Keratinocyte (primary cell): ENCODE measurements around the gene CHRNB4. TPM values are rescaled to one million over a fixed set of nuclear protein-coding genes. Genes with fewer than 3 reads are reported as not detected.

Source experiments
- DNase-seq: peaks from one replicate; pipeline ENCODE4 v3.0.0-alpha.2; 2011; ENCODE audit warnings: low read depth, missing footprints, low spot score
- FAIRE-seq: peaks from 2 replicates; lab custom pipeline; 2011; peaks lifted over from hg19 to GRCh38; lab: Jason Lieb, UNC
- H2AFZ ChIP-seq: 2 replicates; pipeline ENCODE4 v1.6.0; 2012; ENCODE audit warnings: low read length, control low read depth, inconsistent platforms; ENCODE audit not compliant: control insufficient read depth
- H3K27ac ChIP-seq: 2 replicates; pipeline ENCODE4 v1.5.1; 2011; ENCODE audit warnings: low read length; ENCODE audit not compliant: control insufficient read depth, insufficient read depth
- H3K27me3 ChIP-seq: 3 replicates; pipeline ENCODE4 v1.6.0; 2011; ENCODE audit warnings: low read length; ENCODE audit not compliant: control insufficient read depth, insufficient read depth; ENCODE audit errors: extremely low read depth
- H3K36me3 ChIP-seq, 2 experiments: 2 replicates in 1 of 2; 3 replicates in 1 of 2; pipeline ENCODE4 v1.5.1; 2011; ENCODE audit warnings: low read length in 2 of 2, mild to moderate bottlenecking in 1 of 2; ENCODE audit not compliant: control insufficient read depth in 2 of 2, insufficient read depth in 2 of 2; ENCODE audit errors: extremely low read depth in 1 of 2
- H3K4me1 ChIP-seq: 3 replicates; pipeline ENCODE4 v1.5.1; 2011; ENCODE audit warnings: low read length; ENCODE audit not compliant: control insufficient read depth, insufficient read depth; ENCODE audit errors: extremely low read depth
- H3K4me2 ChIP-seq: 3 replicates; pipeline ENCODE4 v1.6.0; 2011; ENCODE audit warnings: low read depth, low read length; ENCODE audit not compliant: control insufficient read depth, insufficient read depth; ENCODE audit errors: extremely low read depth
- H3K4me3 ChIP-seq, 3 experiments: fragments of 200-600 bp in 1 of 3; sonication (generic) in 1 of 3; 2 replicates in 2 of 3; 3 replicates in 1 of 3; pipeline ENCODE4 v1.5.1; 2011 to 2016; ENCODE audit warnings: low read length in 3 of 3, mild to moderate bottlenecking in 3 of 3, control low read depth in 2 of 3, inconsistent platforms in 1 of 3, low read depth in 1 of 3, mixed read lengths in 1 of 3, mixed run types in 1 of 3, moderate library complexity in 1 of 3; ENCODE audit not compliant: control insufficient read depth in 2 of 3, insufficient read depth in 2 of 3; ENCODE audit errors: extremely low read depth in 1 of 3
- H3K79me2 ChIP-seq: 2 replicates; pipeline ENCODE4 v1.6.0; 2012; ENCODE audit warnings: low read length; ENCODE audit not compliant: control insufficient read depth, insufficient read depth
- H3K9ac ChIP-seq: 3 replicates; pipeline ENCODE4 v1.6.0; 2011; ENCODE audit warnings: low read length; ENCODE audit not compliant: control insufficient read depth, insufficient read depth; ENCODE audit errors: extremely low read depth
- H3K9me1 ChIP-seq: 3 replicates; pipeline ENCODE4 v1.6.0; 2011; ENCODE audit warnings: low read length; ENCODE audit not compliant: control insufficient read depth, insufficient read depth; ENCODE audit errors: extremely low read depth
- H3K9me3 ChIP-seq: 2 replicates; pipeline ENCODE4 v1.5.1; 2012; ENCODE audit warnings: low read depth, low read length; ENCODE audit not compliant: control insufficient read depth
- H4K20me1 ChIP-seq: 3 replicates; pipeline ENCODE4 v1.6.0; 2011; ENCODE audit warnings: low read length; ENCODE audit not compliant: control insufficient read depth, insufficient read depth; ENCODE audit errors: extremely low read depth
- CTCF ChIP-seq, 3 experiments: IDR thresholded peaks in 1 of 3; conservative IDR thresholded peaks in 1 of 3; optimal IDR thresholded peaks in 1 of 3; 2 replicates in 2 of 3; 3 replicates in 1 of 3; pipeline versions ENCODE3 to v1.5.1; 2011; ENCODE audit warnings: low read length in 3 of 3, mild to moderate bottlenecking in 3 of 3, moderate library complexity in 2 of 3, control low read depth in 1 of 3, inconsistent platforms in 1 of 3; ENCODE audit not compliant: insufficient read depth in 2 of 3; ENCODE audit errors: extremely low read depth in 1 of 3
- EZH2 ChIP-seq: IDR thresholded peaks from one replicate; pipeline ENCODE4 v1.6.1; 2012; ENCODE audit warnings: inconsistent platforms, mild to moderate bottlenecking, low read length, moderate library complexity
- dilution Hi-C: fragments of 300-500 bp; cut with MboI; formaldehyde crosslinking; loops from one replicate; pipeline ENCODE4 v1.7.0; 2020; ENCODE audit warnings: low sequenced_read_pairs; ENCODE audit not compliant: extremely low pct_ligation_motif_present
- polyA plus RNA-seq, 5 experiments: library from polyadenylated mRNA; depleted of rRNA in 3 of 5; stranded (reverse) in 3 of 5; stranded (forward) in 1 of 5; unstranded in 1 of 5; fragments of >200 nt; gene quantifications; 1 replicate in 1 of 5; 2 replicates in 3 of 5; 3 replicates in 1 of 5; pipeline versions ENCODE4 v1.2.1 to v1.2.3, GENCODE V29; 2011 to 2012; ENCODE audit warnings: missing spikeins in 2 of 5, low read depth in 1 of 5, low replicate concordance in 1 of 5

CHRNB4 gene
- polyA plus RNA-seq, 1 donor (not counting 4 experiments of a cell fraction or from before 2014, with no cell fraction given): 0.04 TPM

- Histone ChIP-seq H3K9me3 (no peaks in the 10 kb centered on the region), H3K4me3 (no peak overlapping the region), H3K9ac (no peak overlapping the region), H4K20me1 (no peaks in the 10 kb centered on the region), H3K4me1 (no peaks in the 10 kb centered on the region), H3K36me3 (no peaks in the 10 kb centered on the region), H3K27ac (no peak overlapping the region), H3K4me2 (no peak overlapping the region), H3K9me1 (no peaks in the 10 kb centered on the region), H3K27me3 (no peaks in the 10 kb centered on the region), H3K79me2 (no peaks in the 10 kb centered on the region), H2AFZ (no peak overlapping the region)
- FAIRE-seq (no peak), DNase-seq (no peak)
- no peak for TF ChIP-seq EZH2
- TF ChIP-seq CTCF (optimal IDR thresholded peaks at IDR 0.05 in 1 of 3, IDR thresholded peaks at IDR 0.05 in 1 of 3, conservative IDR thresholded peaks at IDR 0.05 in 1 of 3; ENCODE audit: extremely low read depth in 1 of 3, insufficient read depth in 2 of 3, low read length in 3 of 3): no peak
- dilution Hi-C loops: no loop called here
Observed at GRCh38 chr15:78650022-78650421, 9.0 kb upstream of the CHRNB4 start.

GRCh38 chr15:78645009-78645408, 4.0 kb upstream of the CHRNB4 start:
- peaks cover 15% of the 10 kb centered on the region for H3K27me3 ChIP-seq
- H3K9me1 ChIP-seq: no peaks in the 10 kb centered on the region
- TF ChIP-seq EZH2: no peak
- no peak for TF ChIP-seq CTCF (optimal IDR thresholded peaks at IDR 0.05 in 1 of 3, IDR thresholded peaks at IDR 0.05 in 1 of 3, conservative IDR thresholded peaks at IDR 0.05 in 1 of 3; ENCODE audit: extremely low read depth in 1 of 3, insufficient read depth in 2 of 3, low read length in 3 of 3)
- H3K9me3 ChIP-seq: no peaks in the 10 kb centered on the region
- no peak for FAIRE-seq
- no peak overlapping the region for H3K27ac ChIP-seq
- H3K36me3 ChIP-seq: no peaks in the 10 kb centered on the region
- no peak overlapping the region for H3K9ac ChIP-seq
- peaks cover 4% of the 10 kb centered on the region for H3K4me1 ChIP-seq
- H3K4me3 ChIP-seq: no peak overlapping the region
- no peak for DNase-seq
- dilution Hi-C loops: no loop called here
- H3K79me2 ChIP-seq: no peaks in the 10 kb centered on the region
- no peaks in the 10 kb centered on the region for H4K20me1 ChIP-seq
- H3K4me2 ChIP-seq: no peak overlapping the region
- H2AFZ ChIP-seq: no peak overlapping the region
